22Rv1 (cell line): ENCODE results near the gene MAGEA4.

ENCODE experiments used
- CTCF ChIP-seq: fragments of 450-650 bp; IDR thresholded peaks from 2 replicates; pipeline ENCODE4 v1.5.1; 2017; ENCODE audit warnings: mild to moderate bottlenecking
- ZFX ChIP-seq: fragments of 450-650 bp; IDR thresholded peaks from 2 replicates; pipeline ENCODE4 v1.6.1; 2017; ENCODE audit warnings: antibody characterized with exemption, borderline replicate concordance

- no peak for TF ChIP-seq CTCF
- no peak for TF ChIP-seq ZFX
Observed at GRCh38 chrX:151904989-151905388, 7.7 kb upstream of the MAGEA4 start.
